ENCODE measurements around the gene HNRNPF.

GRCh38 chr10:43373461-43373860, 35.5 kb downstream of the HNRNPF start:
- TF ChIP-seq EZH2 (IDR thresholded peaks at IDR 0.05) (no peak), EZH2phosphoT487 (IDR thresholded peaks at IDR 0.05) (no peak)

All from neural progenitor cell (in vitro differentiated cells).